OCI-LY1 (cell line): ENCODE data around the gene PRKCH.

Experiments used
- H2AFZ ChIP-seq: fragments of 200-600 bp; sonication (generic), shearing (Covaris generic); 2 replicates; pipeline ENCODE4 v1.6.0; 2014; ENCODE audit warnings: antibody characterized with exemption, mild to moderate bottlenecking, low read length
- H3F3A ChIP-seq: fragments of 200-600 bp; sonication (generic), shearing (Covaris generic); 2 replicates; pipeline ENCODE4 v1.6.0; 2014; ENCODE audit warnings: mild to moderate bottlenecking, antibody characterized with exemption, low read length, moderate library complexity; ENCODE audit not compliant: insufficient read depth
- H3K27ac ChIP-seq: fragments of 200-600 bp; sonication (generic); 2 replicates; pipeline ENCODE4 v1.5.1; 2014; ENCODE audit warnings: low read length, mixed run types, mild to moderate bottlenecking, low read depth; ENCODE audit not compliant: poor library complexity, severe bottlenecking
- H3K27me3 ChIP-seq: fragments of 200-600 bp; sonication (generic); 2 replicates; pipeline ENCODE4 v1.6.0; 2014; ENCODE audit warnings: antibody characterized with exemption, mild to moderate bottlenecking, low read length, moderate library complexity; ENCODE audit not compliant: insufficient read depth
- H3K36me3 ChIP-seq: fragments of 200-600 bp; sonication (generic); 2 replicates; pipeline ENCODE4 v1.6.1; 2014; ENCODE audit warnings: mild to moderate bottlenecking, antibody characterized with exemption, low read length, moderate library complexity, mixed read lengths; ENCODE audit not compliant: insufficient read depth
- H3K4me1 ChIP-seq: fragments of 200-600 bp; sonication (generic); 2 replicates; pipeline ENCODE4 v1.5.1; 2014; ENCODE audit warnings: mild to moderate bottlenecking, low read length, moderate library complexity; ENCODE audit not compliant: insufficient read depth, severe bottlenecking
- H3K4me2 ChIP-seq: fragments of 200-600 bp; sonication (generic), shearing (Covaris generic); 2 replicates; pipeline ENCODE4 v1.6.1; 2014; ENCODE audit warnings: low read length
- H3K4me3 ChIP-seq: fragments of 200-600 bp; sonication (generic); 2 replicates; pipeline ENCODE4 v1.5.1; 2014; ENCODE audit warnings: low read length, low read depth, mild to moderate bottlenecking, mixed read lengths; ENCODE audit not compliant: poor library complexity, severe bottlenecking
- H3K79me2 ChIP-seq: fragments of 200-600 bp; shearing (Covaris generic); 2 replicates; pipeline ENCODE4 v1.6.1; 2016; ENCODE audit warnings: mixed run types, low read length, mixed read lengths; ENCODE audit not compliant: insufficient read depth
- H3K9ac ChIP-seq: fragments of 200-600 bp; sonication (generic), shearing (Covaris generic); 2 replicates; pipeline ENCODE4 v1.6.1; 2014; ENCODE audit warnings: mild to moderate bottlenecking, low read length, mixed read lengths
- H3K9me2 ChIP-seq: fragments of 200-600 bp; sonication (generic), shearing (Covaris generic); 2 replicates; pipeline ENCODE4 v1.6.1; 2014; ENCODE audit warnings: low read depth, mild to moderate bottlenecking, low read length, mixed read lengths
- H3K9me3 ChIP-seq: fragments of 200-600 bp; shearing (Covaris generic); 2 replicates; pipeline ENCODE4 v1.6.1; 2014; ENCODE audit warnings: low read length, mixed read lengths
- H4K20me1 ChIP-seq: fragments of 200-600 bp; sonication (generic), shearing (Covaris generic); 2 replicates; pipeline ENCODE4 v1.6.0; 2016; ENCODE audit warnings: mild to moderate bottlenecking, low read length; ENCODE audit not compliant: insufficient read depth
- CTCF ChIP-seq: fragments of 200-600 bp; sonication (generic), shearing (Covaris generic); IDR thresholded peaks from 2 replicates; pipeline ENCODE4 v1.5.1; 2017; ENCODE audit warnings: mild to moderate bottlenecking, antibody characterized with exemption, low read length, moderate library complexity, mixed read lengths
- EZH2 ChIP-seq: fragments of 200-600 bp; sonication (generic), shearing (Covaris generic); IDR thresholded peaks from 2 replicates; pipeline ENCODE4 v1.8.0; 2017; ENCODE audit warnings: borderline replicate concordance, mixed run types, mild to moderate bottlenecking, antibody characterized with exemption, low read length, moderate library complexity, mixed read lengths

The PRKCH gene

GRCh38 chr14:61530896-61531295 lies 209.5 kb downstream of the PRKCH start:
- peaks cover 27% of the 10 kb centered on the region for H3K4me1 ChIP-seq
- no peak overlapping the region for H3K4me2 ChIP-seq
- TF ChIP-seq CTCF, result no peak
- no peak for TF ChIP-seq EZH2

GRCh38 chr14:61531465-61532122 lies 210.2 kb downstream of the PRKCH start:
- Histone ChIP-seq H3F3A (no peaks in the 10 kb centered on the region), H3K9me3 (no peaks in the 10 kb centered on the region), H3K4me2 (no peak overlapping the region), H3K4me3 (no peak overlapping the region), H3K36me3 (no peaks in the 10 kb centered on the region), H3K27ac (no peak overlapping the region), H3K79me2 (no peaks in the 10 kb centered on the region), H3K9me2 (no peaks in the 10 kb centered on the region), H3K27me3 (no peaks in the 10 kb centered on the region), H4K20me1 (no peaks in the 10 kb centered on the region), H3K9ac (no peak overlapping the region), H2AFZ (no peak overlapping the region), H3K4me1 (peaks cover 27% of the 10 kb centered on the region)
- TF ChIP-seq CTCF (no peak), EZH2 (no peak)

More at GRCh38 chr14:61530896-61531295, 209.5 kb downstream of the PRKCH start:
- Histone ChIP-seq H4K20me1 (no peaks in the 10 kb centered on the region), H3K9me3 (no peaks in the 10 kb centered on the region), H3F3A (no peaks in the 10 kb centered on the region), H3K36me3 (no peaks in the 10 kb centered on the region), H3K79me2 (no peaks in the 10 kb centered on the region), H3K27ac (no peak overlapping the region), H3K9me2 (no peaks in the 10 kb centered on the region), H3K4me3 (no peak overlapping the region), H3K9ac (no peak overlapping the region), H3K27me3 (no peaks in the 10 kb centered on the region), H2AFZ (no peak overlapping the region)

GRCh38 chr14:61532123-61532505 lies 210.7 kb downstream of the PRKCH start:
- Histone ChIP-seq H3K4me2 (no peak overlapping the region; the same call in 1 of the 2 replicates), H3K79me2 (no peaks in the 10 kb centered on the region), H3K4me1 (peaks cover 27% of the 10 kb centered on the region), H3K9ac (no peak overlapping the region), H3K9me2 (no peaks in the 10 kb centered on the region), H3K36me3 (no peaks in the 10 kb centered on the region), H3F3A (no peaks in the 10 kb centered on the region), H3K9me3 (no peaks in the 10 kb centered on the region), H4K20me1 (no peaks in the 10 kb centered on the region), H3K4me3 (no peak overlapping the region), H3K27ac (no peak overlapping the region), H3K27me3 (no peaks in the 10 kb centered on the region), H2AFZ (no peak overlapping the region)
- TF ChIP-seq EZH2, result no peak
- TF ChIP-seq CTCF, result no peak
